Measurements from ENCODE around the gene DES.

DNA sequence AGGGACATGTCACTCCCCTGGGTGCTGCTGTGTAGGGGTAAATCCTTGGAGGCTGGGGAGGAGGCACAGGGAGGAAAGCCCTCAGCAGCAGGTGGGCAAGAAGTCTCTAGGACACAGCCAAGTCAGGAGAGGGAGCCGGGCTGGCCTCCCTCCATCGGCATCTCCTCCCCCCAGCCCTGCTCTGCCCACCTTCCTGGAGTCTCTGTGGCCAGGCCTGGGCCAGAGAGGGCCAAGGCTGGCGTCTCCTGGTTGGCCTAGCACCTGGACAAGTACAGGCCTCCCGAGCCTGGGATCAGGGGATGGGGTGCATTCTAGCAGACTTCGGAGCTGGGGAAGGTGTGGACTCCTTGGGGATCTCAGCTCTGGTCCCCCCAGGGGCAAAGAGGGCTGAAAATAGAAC lies 18.3 kb downstream of the DES start:
- TF ChIP-seq FOXK2 (IDR thresholded peaks at IDR 0.05) (no peak), ATF1 (CRISPR knock-in tag; IDR thresholded peaks at IDR 0.05) (no peak), TCF12 (IDR thresholded peaks at IDR 0.05) (no peak), TCF12 (CRISPR knock-in tag; IDR thresholded peaks at IDR 0.05) (no peak), TAF1 (CRISPR knock-in tag; IDR thresholded peaks at IDR 0.05) (no peak), MED1 (CRISPR knock-in tag; IDR thresholded peaks at IDR 0.05) (no peak), GABPA (IDR thresholded peaks at IDR 0.05; ENCODE audit: low read depth, low read length) (no peak), GABPA (CRISPR knock-in tag; IDR thresholded peaks at IDR 0.05; ENCODE audit: low read depth) (no peak), KLF6 (CRISPR knock-in tag; IDR thresholded peaks at IDR 0.05) (no peak), ZFP1 (CRISPR knock-in tag; IDR thresholded peaks at IDR 0.05) (no peak), PHF5A (CRISPR knock-in tag; IDR thresholded peaks at IDR 0.05; ENCODE audit: low read depth, unreplicated experiment) (no peak)
- TF ChIP-seq, protein P1, sequence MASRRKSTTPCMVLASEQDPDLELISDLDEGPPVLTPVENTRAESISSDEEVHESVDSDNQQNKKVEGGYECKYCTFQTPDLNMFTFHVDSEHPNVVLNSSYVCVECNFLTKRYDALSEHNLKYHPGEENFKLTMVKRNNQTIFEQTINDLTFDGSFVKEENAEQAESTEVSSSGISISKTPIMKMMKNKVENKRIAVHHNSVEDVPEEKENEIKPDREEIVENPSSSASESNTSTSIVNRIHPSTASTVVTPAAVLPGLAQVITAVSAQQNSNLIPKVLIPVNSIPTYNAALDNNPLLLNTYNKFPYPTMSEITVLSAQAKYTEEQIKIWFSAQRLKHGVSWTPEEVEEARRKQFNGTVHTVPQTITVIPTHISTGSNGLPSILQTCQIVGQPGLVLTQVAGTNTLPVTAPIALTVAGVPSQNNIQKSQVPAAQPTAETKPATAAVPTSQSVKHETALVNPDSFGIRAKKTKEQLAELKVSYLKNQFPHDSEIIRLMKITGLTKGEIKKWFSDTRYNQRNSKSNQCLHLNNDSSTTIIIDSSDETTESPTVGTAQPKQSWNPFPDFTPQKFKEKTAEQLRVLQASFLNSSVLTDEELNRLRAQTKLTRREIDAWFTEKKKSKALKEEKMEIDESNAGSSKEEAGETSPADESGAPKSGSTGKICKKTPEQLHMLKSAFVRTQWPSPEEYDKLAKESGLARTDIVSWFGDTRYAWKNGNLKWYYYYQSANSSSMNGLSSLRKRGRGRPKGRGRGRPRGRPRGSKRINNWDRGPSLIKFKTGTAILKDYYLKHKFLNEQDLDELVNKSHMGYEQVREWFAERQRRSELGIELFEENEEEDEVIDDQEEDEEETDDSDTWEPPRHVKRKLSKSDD (CRISPR knock-in tag; IDR thresholded peaks at IDR 0.05; ENCODE audit: low read depth), result no peak
- TF ChIP-seq, protein P2, sequence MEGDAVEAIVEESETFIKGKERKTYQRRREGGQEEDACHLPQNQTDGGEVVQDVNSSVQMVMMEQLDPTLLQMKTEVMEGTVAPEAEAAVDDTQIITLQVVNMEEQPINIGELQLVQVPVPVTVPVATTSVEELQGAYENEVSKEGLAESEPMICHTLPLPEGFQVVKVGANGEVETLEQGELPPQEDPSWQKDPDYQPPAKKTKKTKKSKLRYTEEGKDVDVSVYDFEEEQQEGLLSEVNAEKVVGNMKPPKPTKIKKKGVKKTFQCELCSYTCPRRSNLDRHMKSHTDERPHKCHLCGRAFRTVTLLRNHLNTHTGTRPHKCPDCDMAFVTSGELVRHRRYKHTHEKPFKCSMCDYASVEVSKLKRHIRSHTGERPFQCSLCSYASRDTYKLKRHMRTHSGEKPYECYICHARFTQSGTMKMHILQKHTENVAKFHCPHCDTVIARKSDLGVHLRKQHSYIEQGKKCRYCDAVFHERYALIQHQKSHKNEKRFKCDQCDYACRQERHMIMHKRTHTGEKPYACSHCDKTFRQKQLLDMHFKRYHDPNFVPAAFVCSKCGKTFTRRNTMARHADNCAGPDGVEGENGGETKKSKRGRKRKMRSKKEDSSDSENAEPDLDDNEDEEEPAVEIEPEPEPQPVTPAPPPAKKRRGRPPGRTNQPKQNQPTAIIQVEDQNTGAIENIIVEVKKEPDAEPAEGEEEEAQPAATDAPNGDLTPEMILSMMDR (CRISPR knock-in tag; IDR thresholded peaks at IDR 0.05), result no peak

Data from HepG2 (cell line).